Upper lobe of left lung (tissue), 4 donors: ENCODE results near the gene XBP1.

Experiments
- CTCF ChIP-seq, 6 experiments: fragments of 450-650 bp in 4 of 6; fragments of 200-600 bp in 2 of 6; sonication (generic) in 2 of 6; IDR thresholded peaks; one replicate each; pipeline ENCODE4 v1.5.1; 2016 to 2019; ENCODE audit warnings: antibody characterized with exemption in 6 of 6
- EP300 ChIP-seq, 4 donors: sonication (generic); formaldehyde crosslinking; IDR thresholded peaks; one replicate each; pipeline ENCODE4 v1.5.1; 2017; ENCODE audit warnings: antibody characterized with exemption in 4 of 4, control low read depth in 2 of 4

DNA sequence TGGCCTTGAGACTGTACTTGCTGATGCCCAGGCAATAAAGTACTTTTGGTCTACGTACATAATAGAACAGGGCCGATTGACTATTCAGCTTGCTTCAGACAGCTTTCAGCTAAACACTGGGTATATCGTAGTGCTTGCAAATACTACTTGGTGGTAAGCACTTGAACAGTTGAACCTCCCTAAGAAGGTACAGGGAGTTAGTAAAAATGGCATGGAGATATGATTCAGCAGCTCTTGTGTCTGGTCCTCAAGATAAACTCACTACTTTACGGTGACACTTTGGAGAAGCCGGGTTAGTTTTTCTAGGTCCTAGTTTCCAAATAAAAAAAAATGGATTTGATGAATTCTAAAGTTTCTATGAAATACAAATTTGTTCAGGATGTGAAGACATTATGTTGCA lies 20.5 kb downstream of the XBP1 start:
- TF ChIP-seq CTCF (IDR thresholded peaks at IDR 0.05): no peak
- no peak for TF ChIP-seq EP300 (IDR thresholded peaks at IDR 0.05)
